SU-DHL-6 (cell line): ENCODE data around the gene H3-3A.

Source experiments
- H2AFZ ChIP-seq: fragments of 200-600 bp; sonication (generic); 2 replicates; pipeline ENCODE4 v1.6.1; 2014; ENCODE audit warnings: low read depth, mild to moderate bottlenecking, moderate library complexity, mixed read lengths, antibody characterized with exemption, low read length; ENCODE audit not compliant: severe bottlenecking
- H3F3A ChIP-seq: fragments of 200-600 bp; shearing (Covaris generic); 2 replicates; pipeline ENCODE4 v1.6.0; 2016; ENCODE audit warnings: antibody characterized with exemption, mild to moderate bottlenecking; ENCODE audit not compliant: insufficient read depth
- H3K27ac ChIP-seq: fragments of 200-600 bp; sonication (generic); 2 replicates; pipeline ENCODE4 v1.5.1; 2016; ENCODE audit warnings: low read depth, mild to moderate bottlenecking, low read length, moderate library complexity, mixed read lengths
- H3K27me3 ChIP-seq: fragments of 200-600 bp; sonication (generic), shearing (Covaris generic); 2 replicates; pipeline ENCODE4 v1.6.0; 2014; ENCODE audit warnings: mild to moderate bottlenecking, low read length
- H3K36me3 ChIP-seq: fragments of 200-600 bp; sonication (generic); 2 replicates; pipeline ENCODE4 v1.6.1; 2014; ENCODE audit warnings: mild to moderate bottlenecking, low read length, mixed read lengths
- H3K4me2 ChIP-seq: fragments of 300-600, 200-600 bp; shearing (Covaris generic), sonication (generic); 2 replicates; pipeline ENCODE4 v1.6.0; 2014; ENCODE audit warnings: low read length, low read depth, mild to moderate bottlenecking; ENCODE audit not compliant: poor library complexity, severe bottlenecking
- H3K4me3 ChIP-seq: fragments of 200-600 bp; sonication (generic); 2 replicates; pipeline ENCODE4 v1.5.1; 2014; ENCODE audit warnings: antibody characterized with exemption, low read length, mild to moderate bottlenecking, mixed read lengths; ENCODE audit not compliant: insufficient read depth, poor library complexity, severe bottlenecking
- H3K79me2 ChIP-seq: fragments of 200-600 bp; sonication (generic); 2 replicates; pipeline ENCODE4 v1.6.1; 2014; ENCODE audit warnings: mild to moderate bottlenecking, low read length, moderate library complexity; ENCODE audit not compliant: insufficient read depth
- H3K9ac ChIP-seq: fragments of 200-600 bp; sonication (generic); 2 replicates; pipeline ENCODE4 v1.7.0; 2014; ENCODE audit warnings: mild to moderate bottlenecking, low read length
- H3K9me2 ChIP-seq: fragments of 200-600 bp; sonication (generic); replicated peaks from 2 replicates; pipeline ENCODE4 v1.6.1; 2014; ENCODE audit warnings: low read length; ENCODE audit not compliant: insufficient read depth
- H3K9me3 ChIP-seq: fragments of 200-600 bp; sonication (generic); 2 replicates; pipeline ENCODE4 v1.6.1; 2014; ENCODE audit warnings: low read length, mixed read lengths; ENCODE audit not compliant: insufficient read depth
- H4K20me1 ChIP-seq: fragments of 200-600 bp; sonication (generic); 2 replicates; pipeline ENCODE4 v1.6.1; 2014; ENCODE audit warnings: low read depth, mild to moderate bottlenecking, antibody characterized with exemption, low read length, moderate library complexity, mixed read lengths
- CTCF ChIP-seq: fragments of 200-600 bp; sonication (generic); IDR thresholded peaks from one replicate; pipeline ENCODE4 v1.5.1; 2017; ENCODE audit warnings: antibody characterized with exemption, mild to moderate bottlenecking, low read length, moderate library complexity; ENCODE audit not compliant: insufficient read depth, poor library complexity, severe bottlenecking
- EZH2phosphoT487 ChIP-seq: fragments of 200-600 bp; sonication (generic), shearing (Covaris generic); conservative IDR thresholded peaks from 2 replicates; pipeline ENCODE4 v1.6.1; 2018; ENCODE audit warnings: mild to moderate bottlenecking, antibody characterized with exemption, low read length, moderate library complexity, mixed read lengths

The H3-3A gene

GRCh38 chr1:226029568-226030225 lies 32.8 kb upstream of the H3-3A start:
- no peak for TF ChIP-seq EZH2phosphoT487
- TF ChIP-seq CTCF = no peak
- Histone ChIP-seq H3K79me2 (no peaks in the 10 kb centered on the region), H3K9me2 (no peaks in the 10 kb centered on the region), H3K27ac (no peak overlapping the region), H3F3A (no peaks in the 10 kb centered on the region), H2AFZ (no peak overlapping the region), H3K9me3 (no peaks in the 10 kb centered on the region), H3K27me3 (no peaks in the 10 kb centered on the region), H3K36me3 (no peaks in the 10 kb centered on the region), H3K4me3 (no peak overlapping the region), H3K4me2 (no peak overlapping the region), H4K20me1 (no peaks in the 10 kb centered on the region), H3K9ac (no peak overlapping the region)

- Histone ChIP-seq H3K4me2 (no peak overlapping the region), H2AFZ (no peak overlapping the region), H3K9ac (no peak overlapping the region), H3K79me2 (no peaks in the 10 kb centered on the region), H3K9me3 (no peaks in the 10 kb centered on the region), H3K9me2 (no peaks in the 10 kb centered on the region), H3K27ac (no peak overlapping the region), H3K36me3 (no peaks in the 10 kb centered on the region), H4K20me1 (no peaks in the 10 kb centered on the region), H3K4me3 (no peak overlapping the region), H3K27me3 (no peaks in the 10 kb centered on the region), H3F3A (no peaks in the 10 kb centered on the region)
- TF ChIP-seq CTCF = no peak
- no peak for TF ChIP-seq EZH2phosphoT487
These were observed 28.9 kb upstream of the H3-3A start for GRCh38 chr1:226033582-226033981.

- no peak overlapping the region for H3K4me2 ChIP-seq
- no peaks in the 10 kb centered on the region for H4K20me1 ChIP-seq
- no peak for TF ChIP-seq EZH2phosphoT487
- TF ChIP-seq CTCF = no peak
- H3K9me3 ChIP-seq = no peaks in the 10 kb centered on the region
- H2AFZ ChIP-seq = no peak overlapping the region
- no peaks in the 10 kb centered on the region for H3K9me2 ChIP-seq
- no peak overlapping the region for H3K4me3 ChIP-seq
- H3K36me3 ChIP-seq = no peaks in the 10 kb centered on the region
- H3F3A ChIP-seq = no peaks in the 10 kb centered on the region
- no peaks in the 10 kb centered on the region for H3K79me2 ChIP-seq
- no peak overlapping the region for H3K27ac ChIP-seq
- H3K9ac ChIP-seq = no peak overlapping the region
- H3K27me3 ChIP-seq = no peaks in the 10 kb centered on the region
These were observed 28.5 kb upstream of the H3-3A start for GRCh38 chr1:226033991-226034390.
